Neural cell (in vitro differentiated cells): ENCODE results near the gene ENPP7.

Source experiments
- EZH2 ChIP-seq: fragments of 200-600, 300-800 bp; shearing (Covaris generic), sonication (generic); IDR thresholded peaks from 2 replicates; pipeline ENCODE4 v1.6.1; 2014; ENCODE audit warnings: antibody characterized with exemption, low read length, borderline replicate concordance, mild to moderate bottlenecking; ENCODE audit not compliant: insufficient read depth, poor library complexity, severe bottlenecking
- TF ChIP-seq, protein P1 (sequence below): fragments of 450-650 bp; IDR thresholded peaks from 2 replicates; pipeline ENCODE4 v1.5.1; 2014; ENCODE audit warnings: antibody characterized with exemption, mild to moderate bottlenecking, moderate library complexity; ENCODE audit not compliant: poor library complexity, severe bottlenecking

DNA sequence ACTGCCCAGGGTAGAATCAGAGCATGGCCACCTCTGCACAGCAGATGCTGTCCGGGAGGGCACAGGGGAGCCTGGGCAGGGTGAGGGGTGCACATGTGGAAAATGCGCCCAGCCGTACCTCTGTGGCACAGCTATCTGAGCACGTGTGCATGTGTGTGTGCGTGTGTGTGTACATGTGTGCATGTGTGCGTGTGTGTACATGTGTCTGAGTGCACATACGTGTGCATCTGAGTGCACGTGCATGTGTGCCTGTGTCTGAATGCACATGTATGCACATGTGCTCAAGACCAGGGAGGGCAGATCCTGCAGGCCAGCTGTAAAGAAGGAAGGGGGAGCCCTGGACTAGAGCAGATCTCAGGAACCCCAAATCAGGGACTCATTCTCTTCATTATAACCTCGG lies 37.3 kb upstream of the ENPP7 start:
- TF ChIP-seq, protein P1, sequence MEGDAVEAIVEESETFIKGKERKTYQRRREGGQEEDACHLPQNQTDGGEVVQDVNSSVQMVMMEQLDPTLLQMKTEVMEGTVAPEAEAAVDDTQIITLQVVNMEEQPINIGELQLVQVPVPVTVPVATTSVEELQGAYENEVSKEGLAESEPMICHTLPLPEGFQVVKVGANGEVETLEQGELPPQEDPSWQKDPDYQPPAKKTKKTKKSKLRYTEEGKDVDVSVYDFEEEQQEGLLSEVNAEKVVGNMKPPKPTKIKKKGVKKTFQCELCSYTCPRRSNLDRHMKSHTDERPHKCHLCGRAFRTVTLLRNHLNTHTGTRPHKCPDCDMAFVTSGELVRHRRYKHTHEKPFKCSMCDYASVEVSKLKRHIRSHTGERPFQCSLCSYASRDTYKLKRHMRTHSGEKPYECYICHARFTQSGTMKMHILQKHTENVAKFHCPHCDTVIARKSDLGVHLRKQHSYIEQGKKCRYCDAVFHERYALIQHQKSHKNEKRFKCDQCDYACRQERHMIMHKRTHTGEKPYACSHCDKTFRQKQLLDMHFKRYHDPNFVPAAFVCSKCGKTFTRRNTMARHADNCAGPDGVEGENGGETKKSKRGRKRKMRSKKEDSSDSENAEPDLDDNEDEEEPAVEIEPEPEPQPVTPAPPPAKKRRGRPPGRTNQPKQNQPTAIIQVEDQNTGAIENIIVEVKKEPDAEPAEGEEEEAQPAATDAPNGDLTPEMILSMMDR = no peak
- TF ChIP-seq EZH2 = no peak
